ENCODE measurements around the gene RAB3B.

RAB3B gene

DNA sequence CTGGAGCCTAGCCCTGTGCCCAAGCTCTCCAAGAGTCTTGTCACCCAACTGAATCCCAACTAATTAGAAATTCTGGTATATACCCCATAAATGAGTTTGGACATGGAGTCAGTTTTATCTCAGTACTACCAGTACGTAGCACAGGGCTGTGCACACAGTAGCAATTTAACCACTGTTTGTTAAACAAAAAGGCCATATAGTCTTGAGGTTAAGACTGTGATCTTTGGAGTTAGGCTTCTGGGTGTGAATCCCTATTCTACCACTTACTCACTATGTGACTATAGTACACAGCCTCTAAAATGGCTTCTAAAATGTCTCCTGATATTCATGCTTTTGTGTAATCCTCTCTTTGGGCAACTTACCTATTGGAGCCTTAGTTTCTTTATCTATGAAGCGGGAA lies 48.2 kb downstream of the RAB3B start:
- in situ Hi-C loops (cut with HindIII; ENCODE audit: low sequenced_read_pairs), result no loop called here
- DNase-seq (ENCODE audit: low read depth, low spot score), result no peak
- TF ChIP-seq, protein P1, sequence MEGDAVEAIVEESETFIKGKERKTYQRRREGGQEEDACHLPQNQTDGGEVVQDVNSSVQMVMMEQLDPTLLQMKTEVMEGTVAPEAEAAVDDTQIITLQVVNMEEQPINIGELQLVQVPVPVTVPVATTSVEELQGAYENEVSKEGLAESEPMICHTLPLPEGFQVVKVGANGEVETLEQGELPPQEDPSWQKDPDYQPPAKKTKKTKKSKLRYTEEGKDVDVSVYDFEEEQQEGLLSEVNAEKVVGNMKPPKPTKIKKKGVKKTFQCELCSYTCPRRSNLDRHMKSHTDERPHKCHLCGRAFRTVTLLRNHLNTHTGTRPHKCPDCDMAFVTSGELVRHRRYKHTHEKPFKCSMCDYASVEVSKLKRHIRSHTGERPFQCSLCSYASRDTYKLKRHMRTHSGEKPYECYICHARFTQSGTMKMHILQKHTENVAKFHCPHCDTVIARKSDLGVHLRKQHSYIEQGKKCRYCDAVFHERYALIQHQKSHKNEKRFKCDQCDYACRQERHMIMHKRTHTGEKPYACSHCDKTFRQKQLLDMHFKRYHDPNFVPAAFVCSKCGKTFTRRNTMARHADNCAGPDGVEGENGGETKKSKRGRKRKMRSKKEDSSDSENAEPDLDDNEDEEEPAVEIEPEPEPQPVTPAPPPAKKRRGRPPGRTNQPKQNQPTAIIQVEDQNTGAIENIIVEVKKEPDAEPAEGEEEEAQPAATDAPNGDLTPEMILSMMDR (IDR thresholded peaks at IDR 0.05; ENCODE audit: low read depth, low read length), result no peak
- no peak overlapping the region for H3K4me3 ChIP-seq (ENCODE audit: low read depth, low read length)

DNA sequence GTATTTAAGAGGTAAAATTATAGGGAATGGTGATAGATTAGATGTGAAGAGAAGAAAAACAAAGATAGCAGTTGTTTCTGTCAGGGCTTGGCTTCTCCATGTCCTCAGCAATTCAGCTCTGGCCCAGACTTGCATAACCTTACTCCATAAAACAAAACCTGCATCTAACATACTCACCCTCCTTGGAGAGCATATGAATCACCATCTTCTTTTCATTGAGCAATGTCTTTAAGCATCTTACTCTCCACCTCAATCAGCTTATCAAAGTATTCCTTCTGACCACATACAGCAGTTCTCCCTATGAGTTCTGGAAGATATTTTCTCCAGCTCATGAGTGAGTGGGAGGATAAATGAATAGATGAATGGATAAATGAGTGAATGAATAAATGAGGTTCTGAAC lies 49.0 kb downstream of the RAB3B start:
- no peak for DNase-seq (ENCODE audit: low read depth, low spot score)
- TF ChIP-seq, protein P1 (IDR thresholded peaks at IDR 0.05; ENCODE audit: low read depth, low read length), result no peak
- no peak overlapping the region for H3K4me3 ChIP-seq (ENCODE audit: low read depth, low read length)
- in situ Hi-C loops (cut with HindIII; ENCODE audit: low sequenced_read_pairs), result no loop called here

DNA sequence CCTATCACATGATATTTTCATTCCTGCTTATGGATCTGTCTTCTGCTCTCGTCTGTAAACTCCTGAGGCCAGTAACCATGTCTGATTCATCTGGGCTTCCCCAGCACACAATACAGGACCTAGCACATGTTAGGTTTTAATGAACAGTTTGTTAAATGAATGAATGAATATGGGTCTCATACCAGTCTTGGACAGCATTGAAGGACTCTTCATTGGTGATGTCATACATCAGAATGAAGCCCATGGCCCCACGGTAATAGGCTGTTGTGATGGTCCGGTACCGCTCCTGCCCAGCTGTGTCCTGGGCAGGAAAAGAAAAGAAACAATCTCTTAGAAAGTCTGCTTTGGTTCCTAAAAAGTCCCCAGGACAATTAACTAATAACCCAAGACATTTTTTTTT lies 53.4 kb downstream of the RAB3B start:
- DNase-seq (ENCODE audit: low read depth, low spot score), result no peak
- in situ Hi-C loops (cut with HindIII; ENCODE audit: low sequenced_read_pairs), result no loop called here
- H3K4me3 ChIP-seq (ENCODE audit: low read depth, low read length), result no peak overlapping the region
- TF ChIP-seq, protein P1 (IDR thresholded peaks at IDR 0.05; ENCODE audit: low read depth, low read length), result no peak

DNA sequence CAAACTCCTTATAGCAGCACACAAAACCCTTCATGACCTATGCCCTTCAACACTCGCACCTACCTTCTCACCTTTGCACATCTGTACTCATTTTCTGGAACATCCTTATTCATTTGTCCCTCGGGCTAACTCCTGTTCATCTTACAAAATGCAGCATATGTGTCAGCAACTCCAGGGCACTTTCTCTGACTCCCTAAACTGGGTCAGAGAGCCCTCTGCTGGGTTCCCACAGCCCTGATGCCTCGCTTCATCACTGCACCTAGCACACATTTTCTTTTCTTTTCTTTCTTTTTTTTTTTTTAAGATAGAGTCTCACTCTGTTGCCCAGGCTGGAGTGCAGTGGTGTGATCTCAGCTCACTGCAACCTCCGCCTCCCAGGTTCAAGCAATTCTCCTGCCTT lies 54.0 kb downstream of the RAB3B start:
- in situ Hi-C loops (cut with HindIII; ENCODE audit: low sequenced_read_pairs), result no loop called here
- no peak overlapping the region for H3K4me3 ChIP-seq (ENCODE audit: low read depth, low read length)
- TF ChIP-seq, protein P1 (IDR thresholded peaks at IDR 0.05; ENCODE audit: low read depth, low read length), result peak; percentile 10
- DNase-seq (ENCODE audit: low read depth, low spot score), result no peak

DNA sequence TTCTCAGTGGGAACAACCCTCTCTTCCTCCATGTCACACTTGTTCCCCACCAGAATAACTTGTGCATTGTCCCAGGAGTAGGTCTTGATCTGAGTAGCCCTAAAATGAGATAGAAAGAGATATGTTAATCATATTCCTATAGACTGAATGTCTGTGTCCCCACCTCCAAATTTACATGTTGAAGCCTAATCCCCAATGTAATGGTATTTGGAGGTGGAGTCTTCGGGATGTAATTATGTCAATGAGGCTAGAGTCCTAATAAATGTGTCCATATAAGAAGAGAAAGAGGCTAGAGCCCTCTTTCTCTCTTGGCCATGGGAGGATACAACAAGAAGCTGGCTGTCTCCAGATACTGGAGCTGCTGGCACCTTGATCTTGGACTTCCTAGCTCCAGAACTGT lies 57.2 kb downstream of the RAB3B start:
- no peak overlapping the region for H3K4me3 ChIP-seq (ENCODE audit: low read depth, low read length)
- DNase-seq (ENCODE audit: low read depth, low spot score), result no peak
- in situ Hi-C loops (cut with HindIII; ENCODE audit: low sequenced_read_pairs), result no loop called here
- TF ChIP-seq, protein P1 (IDR thresholded peaks at IDR 0.05; ENCODE audit: low read depth, low read length), result no peak

DNA sequence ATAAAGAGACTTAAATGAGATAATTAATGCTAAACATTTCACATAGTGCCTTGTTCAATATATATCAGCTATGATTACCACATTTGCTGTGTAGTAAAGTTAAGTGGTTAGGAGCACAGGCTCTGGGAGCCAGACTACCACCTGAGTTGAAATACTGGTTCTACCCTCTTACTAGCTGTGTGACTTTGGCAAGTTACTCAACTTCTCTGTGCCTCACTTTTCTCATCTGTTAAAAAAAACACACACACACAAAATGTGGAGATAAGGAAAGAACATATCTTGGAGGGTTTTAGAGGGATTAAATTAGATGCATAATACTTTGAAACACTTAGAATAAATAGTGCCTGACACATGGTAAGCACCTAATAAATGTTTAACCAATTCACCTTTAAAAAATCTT lies 60.2 kb downstream of the RAB3B start:
- TF ChIP-seq, protein P1 (IDR thresholded peaks at IDR 0.05; ENCODE audit: low read depth, low read length), result no peak
- no peak for DNase-seq (ENCODE audit: low read depth, low spot score)
- in situ Hi-C loops (cut with HindIII; ENCODE audit: low sequenced_read_pairs), result no loop called here
- no peak overlapping the region for H3K4me3 ChIP-seq (ENCODE audit: low read depth, low read length)

DNA sequence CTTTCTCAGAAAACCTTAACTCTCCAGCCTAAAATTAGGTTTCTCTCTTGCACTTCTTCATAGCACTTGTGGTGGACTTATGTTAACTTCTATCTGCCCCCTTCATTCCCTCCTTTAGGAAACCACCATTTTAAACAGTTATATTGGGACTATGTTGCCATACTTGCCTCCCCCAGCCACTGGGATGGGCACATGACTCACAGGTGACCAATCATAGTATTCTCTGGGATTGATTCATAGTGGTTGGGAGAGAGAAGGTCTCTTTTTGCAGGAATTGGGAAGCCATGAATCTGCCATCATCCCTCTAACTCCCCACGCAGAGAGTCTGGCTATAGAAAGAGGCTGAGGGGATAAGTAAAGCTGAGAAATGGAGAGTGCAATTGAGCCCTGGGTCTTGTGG lies 61.6 kb downstream of the RAB3B start:
- DNase-seq (ENCODE audit: low read depth, low spot score), result no peak
- H3K4me3 ChIP-seq (ENCODE audit: low read depth, low read length), result no peak overlapping the region
- in situ Hi-C loops (cut with HindIII; ENCODE audit: low sequenced_read_pairs), result no loop called here
- TF ChIP-seq, protein P1 (IDR thresholded peaks at IDR 0.05; ENCODE audit: low read depth, low read length), result no peak
